Nephron progenitor cell (in vitro differentiated cells): ENCODE measurements around the gene SPATA25.
"Not testable (repeated sequence)": the region's sequence is repeated elsewhere in the genome, so short reads cannot be mapped to it uniquely, and the experiment has no call there.

Experiments
- DNase-seq: peaks from one replicate; pipeline ENCODE4 v3.0.0; 2021
- H3K27ac Mint-ChIP-seq: 2 replicates; pipeline ENCODE4 v1.8.0; 2021; ENCODE audit warnings: mild to moderate bottlenecking, moderate library complexity, mixed read lengths
- H3K27me3 Mint-ChIP-seq: 2 replicates; pipeline ENCODE4 v1.8.0; 2021; ENCODE audit warnings: mild to moderate bottlenecking, low read depth, mixed read lengths; ENCODE audit not compliant: poor library complexity
- H3K36me3 Mint-ChIP-seq: 2 replicates; pipeline ENCODE4 v1.8.0; 2021; ENCODE audit warnings: low read depth, mixed read lengths
- H3K4me1 Mint-ChIP-seq: 2 replicates; pipeline ENCODE4 v1.8.0; 2021; ENCODE audit warnings: mixed read lengths
- H3K4me3 Mint-ChIP-seq: 2 replicates; pipeline ENCODE4 v1.8.0; 2021; ENCODE audit warnings: mild to moderate bottlenecking, moderate library complexity, mixed read lengths
- H3K9me3 Mint-ChIP-seq: 2 replicates; pipeline ENCODE4 v1.8.0; 2021; ENCODE audit warnings: mild to moderate bottlenecking, moderate library complexity, mixed read lengths
- TF ChIP-seq, protein P1 (sequence below): fragments of 200-600 bp; sonication (generic); IDR thresholded peaks from 2 replicates; pipeline ENCODE4 v1.5.0; 2021; ENCODE audit warnings: antibody characterized with exemption

The SPATA25 gene

GRCh38 chr20:45887346-45887715 is at the start of gene SPATA25:
SPATA25 (minus strand) TSS chr20:45887622; CDS start chr20:45887590, 32 bp downstream.
- Mint-ChIP-seq H3K36me3 (peaks cover 17% of the 10 kb centered on the region), H3K27ac (peak within 1 kb of the TSS; percentile 40), H3K27me3 (peaks cover 3% of the 10 kb centered on the region), H3K4me1 (peaks cover 24% of the 10 kb centered on the region), H3K4me3 (no peak within 1 kb of the TSS), H3K9me3 (no peaks in the 10 kb centered on the region)
- no peak for DNase-seq
- TF ChIP-seq, protein P1, sequence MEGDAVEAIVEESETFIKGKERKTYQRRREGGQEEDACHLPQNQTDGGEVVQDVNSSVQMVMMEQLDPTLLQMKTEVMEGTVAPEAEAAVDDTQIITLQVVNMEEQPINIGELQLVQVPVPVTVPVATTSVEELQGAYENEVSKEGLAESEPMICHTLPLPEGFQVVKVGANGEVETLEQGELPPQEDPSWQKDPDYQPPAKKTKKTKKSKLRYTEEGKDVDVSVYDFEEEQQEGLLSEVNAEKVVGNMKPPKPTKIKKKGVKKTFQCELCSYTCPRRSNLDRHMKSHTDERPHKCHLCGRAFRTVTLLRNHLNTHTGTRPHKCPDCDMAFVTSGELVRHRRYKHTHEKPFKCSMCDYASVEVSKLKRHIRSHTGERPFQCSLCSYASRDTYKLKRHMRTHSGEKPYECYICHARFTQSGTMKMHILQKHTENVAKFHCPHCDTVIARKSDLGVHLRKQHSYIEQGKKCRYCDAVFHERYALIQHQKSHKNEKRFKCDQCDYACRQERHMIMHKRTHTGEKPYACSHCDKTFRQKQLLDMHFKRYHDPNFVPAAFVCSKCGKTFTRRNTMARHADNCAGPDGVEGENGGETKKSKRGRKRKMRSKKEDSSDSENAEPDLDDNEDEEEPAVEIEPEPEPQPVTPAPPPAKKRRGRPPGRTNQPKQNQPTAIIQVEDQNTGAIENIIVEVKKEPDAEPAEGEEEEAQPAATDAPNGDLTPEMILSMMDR = no peak

- peaks cover 34% of the 10 kb centered on the region for H3K36me3 Mint-ChIP-seq
- no peaks in the 10 kb centered on the region for H3K9me3 Mint-ChIP-seq
- peaks cover 38% of the 10 kb centered on the region for H3K4me1 Mint-ChIP-seq
- peak overlapping the region; percentile 98 for H3K27ac Mint-ChIP-seq
- DNase-seq = no peak
- H3K4me3 Mint-ChIP-seq = peak overlapping the region; percentile 97
- no peaks in the 10 kb centered on the region for H3K27me3 Mint-ChIP-seq
- TF ChIP-seq, protein P1 = no peak
Observed at GRCh38 chr20:45935416-45936046, 48.1 kb upstream of the SPATA25 start.

GRCh38 chr20:45934586-45935415 is 47.4 kb upstream of the SPATA25 start, which contains the start of gene PCIF1:
PCIF1 (plus strand) TSS chr20:45934683; CDS start chr20:45939000, 4,317 bp downstream.
- DNase-seq = peak; percentile 99
- Mint-ChIP-seq H3K27me3 (no peaks in the 10 kb centered on the region), H3K27ac (peak within 1 kb of the TSS; percentile 100), H3K36me3 (peaks cover 28% of the 10 kb centered on the region), H3K4me3 (peak within 1 kb of the TSS; percentile 97), H3K9me3 (no peaks in the 10 kb centered on the region), H3K4me1 (peaks cover 37% of the 10 kb centered on the region)
- TF ChIP-seq, protein P1 = no peak

GRCh38 chr20:45934046-45934585 is 46.7 kb upstream of the SPATA25 start:
- Mint-ChIP-seq H3K27me3 (no peaks in the 10 kb centered on the region), H3K36me3 (peaks cover 22% of the 10 kb centered on the region), H3K27ac (peak overlapping the region; percentile 100), H3K4me1 (peaks cover 32% of the 10 kb centered on the region), H3K4me3 (peak overlapping the region; percentile 97), H3K9me3 (no peaks in the 10 kb centered on the region)
- TF ChIP-seq, protein P1 = no peak
- peak; percentile 74 for DNase-seq

- Mint-ChIP-seq H3K27me3 (no peaks in the 10 kb centered on the region), H3K36me3 (peaks cover 18% of the 10 kb centered on the region), H3K4me3 (peak overlapping the region; percentile 97), H3K27ac (peak overlapping the region; percentile 100), H3K9me3 (no peaks in the 10 kb centered on the region), H3K4me1 (peaks cover 32% of the 10 kb centered on the region)
- DNase-seq = peak; percentile 64
- TF ChIP-seq, protein P1 = no peak
Observed at GRCh38 chr20:45933266-45934045, 46.0 kb upstream of the SPATA25 start.

DNA sequence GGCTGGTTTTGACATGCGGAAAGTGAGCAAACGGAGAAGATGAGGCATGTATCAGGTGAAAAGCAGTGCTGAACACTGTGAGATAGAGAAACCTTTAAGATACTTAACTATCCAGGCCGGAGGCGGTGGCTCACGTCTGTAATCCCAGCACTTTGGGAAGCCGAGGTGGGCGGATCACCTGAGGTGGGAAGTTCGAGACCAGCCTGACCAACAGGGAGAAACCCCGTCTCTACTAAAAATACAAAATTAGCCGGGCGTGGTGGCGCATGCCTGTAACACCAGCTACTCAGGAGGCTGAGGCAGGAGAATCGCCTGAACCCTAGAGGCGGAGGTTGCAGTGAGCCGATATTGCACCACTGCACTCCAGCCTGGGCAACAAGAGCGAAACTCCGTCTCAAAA is 44.3 kb upstream of the SPATA25 start:
- peaks cover 23% of the 10 kb centered on the region for H3K4me1 Mint-ChIP-seq
- not testable (repeated sequence) for H3K9me3 Mint-ChIP-seq, H3K27ac Mint-ChIP-seq, DNase-seq, H3K27me3 Mint-ChIP-seq, H3K4me3 Mint-ChIP-seq, H3K36me3 Mint-ChIP-seq
